Measurements from ENCODE around the gene HHIPL1. TPM values are rescaled to one million over a fixed set of nuclear protein-coding genes. Genes with fewer than 3 reads are reported as not detected.
A peak's percentile ranks its signal among the peaks of the same experiment; 100 is the strongest.

HHIPL1 gene
- total RNA-seq, 1 experiment from 2014 or later, result 2.6 TPM

GRCh38 chr14:99673305-99674063, 28.6 kb downstream of the HHIPL1 start:
- H2AK5ac ChIP-seq (ENCODE audit: insufficient read length, low read length), result no peak overlapping the region
- H4K5ac ChIP-seq (ENCODE audit: insufficient read length, low read depth, low read length), result no peak overlapping the region
- H2BK12ac ChIP-seq (ENCODE audit: insufficient read length, low read depth, low read length), result no peak overlapping the region
- Mint-ChIP-seq H3K36me3 (ENCODE audit: insufficient read depth in 1 of 3, low read depth in 3 of 3) (peaks cover 2 to 11% (median 8%) of the 10 kb centered on the region in 3 experiments; a peak in 3 of 7 replicates), H3K27ac (no peak overlapping the region), H3K9me3 (peaks cover 13 to 15% of the 10 kb centered on the region in 2 experiments), H3K4me3 (peak overlapping the region in 1 of 2 experiments; percentile 48; a peak in 2 of 5 replicates), H3K4me1 (peaks cover 40 to 42% of the 10 kb centered on the region in 2 experiments), H3K27me3 (ENCODE audit: low read depth) (peaks cover 8% of the 10 kb centered on the region)
- H4K20me1 ChIP-seq (ENCODE audit: control insufficient read depth, insufficient read depth, insufficient read length), result no peaks in the 10 kb centered on the region
- TF ChIP-seq CTCF (conservative IDR thresholded peaks at IDR 0.05), result no peak
- no peak overlapping the region for H2BK5ac ChIP-seq (ENCODE audit: insufficient read length, low read length)
- no CpG with 5 or more reads among the region's 8 CpGs for WGBS (ENCODE audit: extremely low coverage, insufficient read length, low lambda C conversion rate)
- no peaks in the 10 kb centered on the region; the same call in 1 of the 2 replicates for H3K4me1 ChIP-seq (ENCODE audit: insufficient read depth, low read length)
- no peaks in the 10 kb centered on the region for H3K27me3 ChIP-seq (ENCODE audit: insufficient read depth, low read length)
- no peak overlapping the region for H3K4ac ChIP-seq (ENCODE audit: low read depth, low read length)
- no peak overlapping the region for H3K14ac ChIP-seq (ENCODE audit: insufficient read depth, low read length)
- no peak overlapping the region for H3K4me2 ChIP-seq (ENCODE audit: insufficient read depth, insufficient read length, low read length)
- no peaks in the 10 kb centered on the region for H3K23me2 ChIP-seq (ENCODE audit: insufficient read length, low read depth, low read length, poor library complexity, severe bottlenecking)
- H3K79me1 ChIP-seq (ENCODE audit: insufficient read depth, low read depth, low read length, poor library complexity, severe bottlenecking), result no peaks in the 10 kb centered on the region
- no peak overlapping the region for H2BK15ac ChIP-seq (ENCODE audit: low read depth, low read length)
- H3K56ac ChIP-seq (ENCODE audit: insufficient read length, low read depth, low read length), result no peak overlapping the region
- H3K9me3 ChIP-seq (ENCODE audit: control insufficient read depth, low read depth, low read length), result peaks cover 8% of the 10 kb centered on the region
- no peak for DNase-seq
- H3K27ac ChIP-seq (ENCODE audit: insufficient read length, low read depth, low read length), result no peak overlapping the region
- no peak overlapping the region for H3K18ac ChIP-seq (ENCODE audit: insufficient read length, low read depth, low read length)
- H3K79me2 ChIP-seq (ENCODE audit: insufficient read depth, low read length), result no peaks in the 10 kb centered on the region
- H4K8ac ChIP-seq (replicated peaks; ENCODE audit: insufficient read length, low read depth, low read length), result no peak overlapping the region
- H4K91ac ChIP-seq (ENCODE audit: insufficient read length, low read depth, low read length), result no peak overlapping the region
- no peak overlapping the region for H2BK120ac ChIP-seq (ENCODE audit: low read depth, low read length, poor library complexity, severe bottlenecking)
- H3K23ac ChIP-seq (ENCODE audit: insufficient read length, low read depth, low read length), result no peak overlapping the region
- no peak overlapping the region for H2AFZ ChIP-seq (ENCODE audit: low read length)
- no peak overlapping the region for H3K9ac ChIP-seq (ENCODE audit: extremely low read depth, insufficient read length, low read length)
- H3T11ph ChIP-seq (ENCODE audit: low read length), result no peak overlapping the region
- no peak overlapping the region for H2BK20ac ChIP-seq (ENCODE audit: low read depth, low read length, poor library complexity, severe bottlenecking)

All from H9 (cell line).